IMR-90 (cell line): ENCODE results near the gene GMCL1. TPM values are rescaled to one million over a fixed set of nuclear protein-coding genes. Genes with fewer than 3 reads are reported as not detected.

Experiments used
- ATAC-seq: fragments of 200-7000 bp; cut with Tn5 transposase; 2 replicates; pipeline ENCODE4 v1.9.1; 2020; ENCODE audit warnings: low read depth, mild to moderate bottlenecking, moderate library complexity
- BruUV-seq: library from RNA; stranded (reverse); fragments of 400-500 nt; replicated peaks from 2 replicates; lab custom pipeline; 2021; lab: Mats Ljungman, UMichigan
- CTCF ChIA-PET: fragments of 300-600 bp; formaldehyde crosslinking; extraction: SDS; loops from one replicate; lab custom pipeline; 2021; ENCODE audit warnings: antibody characterized with exemption; lab: Yijun Ruan, JAX
- POLR2A ChIA-PET: fragments of 300-600 bp; sonication (Branson Sonifier 250); formaldehyde crosslinking; loops from one replicate; lab custom pipeline; 2022; ENCODE audit warnings: antibody characterized with exemption; ENCODE audit not compliant: unreplicated experiment; lab: Charles Lee
- DNase-seq: peaks from one replicate; pipeline ENCODE4 v3.0.0; 2013
- H2AFZ ChIP-seq: replicated peaks from 2 replicates; pipeline ENCODE3; 2013; ENCODE audit warnings: low read length, mild to moderate bottlenecking; ENCODE audit not compliant: poor library complexity
- H2AK5ac ChIP-seq: 2 replicates; pipeline ENCODE4 v1.6.1; 2013; ENCODE audit warnings: low read depth, low read length, inconsistent platforms
- H2AK9ac ChIP-seq: replicated peaks from 2 replicates; pipeline ENCODE3; 2013; ENCODE audit warnings: mild to moderate bottlenecking, low read depth, low read length, moderate library complexity; ENCODE audit not compliant: poor library complexity
- H2BK120ac ChIP-seq: 2 replicates; pipeline ENCODE4 v1.6.1; 2013; ENCODE audit warnings: low read depth, low read length, inconsistent platforms
- H2BK15ac ChIP-seq: 3 replicates; pipeline ENCODE4 v1.6.1; 2013; ENCODE audit warnings: low read depth, low read length, inconsistent platforms
- H2BK20ac ChIP-seq: 2 replicates; pipeline ENCODE4 v1.6.1; 2013; ENCODE audit warnings: low read depth, mild to moderate bottlenecking, inconsistent platforms, low read length, moderate library complexity
- H2BK5ac ChIP-seq: 2 replicates; pipeline ENCODE4 v1.6.1; 2013; ENCODE audit warnings: mild to moderate bottlenecking, low read depth, low read length, inconsistent platforms; ENCODE audit not compliant: poor library complexity, severe bottlenecking
- H3K14ac ChIP-seq: replicated peaks from 2 replicates; pipeline ENCODE4 v1.6.1; 2013; ENCODE audit warnings: low read depth, low read length, inconsistent platforms
- H3K18ac ChIP-seq: 2 replicates; pipeline ENCODE4 v1.6.1; 2013; ENCODE audit warnings: low read depth, low read length, control low read depth
- H3K23ac ChIP-seq: 2 replicates; pipeline ENCODE4 v1.6.1; 2013; ENCODE audit warnings: low read depth, low read length, inconsistent platforms
- H3K27ac ChIP-seq: 2 replicates; pipeline ENCODE4 v1.5.1; 2013; ENCODE audit warnings: mild to moderate bottlenecking, control low read depth, low read length; ENCODE audit not compliant: insufficient read depth
- H3K27me3 ChIP-seq: 2 replicates; pipeline ENCODE4 v1.6.1; 2013; ENCODE audit warnings: low read length; ENCODE audit not compliant: control insufficient read depth, insufficient read depth
- H3K36me3 ChIP-seq: 2 replicates; pipeline ENCODE4 v1.6.1; 2013; ENCODE audit warnings: low read length, mixed read lengths; ENCODE audit not compliant: control insufficient read depth, insufficient read depth
- H3K4ac ChIP-seq: 2 replicates; pipeline ENCODE4 v1.6.1; 2013; ENCODE audit warnings: low read depth, low read length, inconsistent platforms
- H3K4me1 ChIP-seq: 2 replicates; pipeline ENCODE4 v1.6.1; 2013; ENCODE audit warnings: low read length, mixed read lengths; ENCODE audit not compliant: control insufficient read depth, insufficient read depth
- H3K4me2 ChIP-seq: 2 replicates; pipeline ENCODE4 v1.6.1; 2013; ENCODE audit warnings: low read depth, mild to moderate bottlenecking, control low read depth, low read length, moderate library complexity
- H3K4me3 ChIP-seq: 2 replicates; pipeline ENCODE4 v1.5.1; 2013; ENCODE audit warnings: low read depth, mild to moderate bottlenecking, control low read depth, low read length, moderate library complexity; ENCODE audit not compliant: insufficient read depth
- H3K56ac ChIP-seq: 2 replicates; pipeline ENCODE4 v1.6.1; 2013; ENCODE audit warnings: low read length, inconsistent platforms; ENCODE audit not compliant: insufficient read depth; ENCODE audit errors: extremely low read depth
- H3K79me1 ChIP-seq, 2 experiments: 2 replicates each; pipeline ENCODE4 v1.6.1; 2013; ENCODE audit warnings: low read length in 2 of 2, inconsistent platforms in 1 of 2, low read depth in 1 of 2
- H3K9ac ChIP-seq: 2 replicates; pipeline ENCODE4 v1.6.1; 2013; ENCODE audit warnings: low read depth, low read length, control low read depth
- H3K9me1 ChIP-seq: 2 replicates; pipeline ENCODE4 v1.6.1; 2013; ENCODE audit warnings: low read length, inconsistent platforms; ENCODE audit not compliant: insufficient read depth
- H3K9me3 ChIP-seq: 2 replicates; pipeline ENCODE4 v1.6.1; 2013; ENCODE audit warnings: low read length; ENCODE audit not compliant: control insufficient read depth, insufficient read depth
- H4K20me1 ChIP-seq: 2 replicates; pipeline ENCODE4 v1.6.1; 2013; ENCODE audit warnings: low read length, inconsistent platforms; ENCODE audit not compliant: insufficient read depth
- H4K5ac ChIP-seq: 2 replicates; pipeline ENCODE4 v1.6.1; 2013; ENCODE audit warnings: mild to moderate bottlenecking, low read depth, low read length, control low read depth
- H4K8ac ChIP-seq, 2 experiments: 2 replicates each; pipeline ENCODE4 v1.6.1; 2013; ENCODE audit warnings: low read depth in 2 of 2, low read length in 2 of 2, control low read depth in 1 of 2, inconsistent platforms in 1 of 2
- H4K91ac ChIP-seq: 2 replicates; pipeline ENCODE4 v1.6.1; 2013; ENCODE audit warnings: low read depth, low read length, inconsistent platforms; ENCODE audit not compliant: insufficient read depth
- BHLHE40 ChIP-seq: fragments of 150-350 bp; IDR thresholded peaks from 2 replicates; pipeline ENCODE4 v1.6.1; 2016; ENCODE audit warnings: mild to moderate bottlenecking, low read depth, low read length
- CEBPB ChIP-seq: IDR thresholded peaks from 2 replicates; pipeline ENCODE4 v1.6.1; 2012; ENCODE audit warnings: low read depth, low read length, improper control_type of control experiment
- CHD1 ChIP-seq: IDR thresholded peaks from 2 replicates; pipeline ENCODE4 v1.6.1; 2012; ENCODE audit warnings: low read depth, low read length, improper control_type of control experiment
- FOS ChIP-seq: fragments of 150-350 bp; IDR thresholded peaks from 2 replicates; pipeline ENCODE4 v1.6.1; 2016; ENCODE audit warnings: low read depth, low read length
- MAFK ChIP-seq: IDR thresholded peaks from 2 replicates; pipeline ENCODE4 v1.6.1; 2012; ENCODE audit warnings: low read depth, low read length, improper control_type of control experiment
- MAZ ChIP-seq: IDR thresholded peaks from 2 replicates; pipeline ENCODE4 v1.6.1; 2012; ENCODE audit warnings: low read depth, mild to moderate bottlenecking, low read length, improper control_type of control experiment, moderate library complexity, borderline replicate concordance
- MXI1 ChIP-seq: IDR thresholded peaks from 2 replicates; pipeline ENCODE4 v1.6.1; 2012; ENCODE audit warnings: low read depth, mild to moderate bottlenecking, low read length, moderate library complexity, borderline replicate concordance
- NFE2L2 ChIP-seq: fragments of 150-350 bp; IDR thresholded peaks from 2 replicates; pipeline ENCODE4 v1.6.1; 2016; ENCODE audit warnings: low read depth, mild to moderate bottlenecking, low read length
- POLR2A ChIP-seq: IDR thresholded peaks from 2 replicates; pipeline ENCODE4 v1.6.1; 2012; ENCODE audit warnings: mild to moderate bottlenecking, low read depth, low read length
- RAD21 ChIP-seq: IDR thresholded peaks from 2 replicates; pipeline ENCODE4 v1.6.1; 2012; ENCODE audit warnings: low read length, improper control_type of control experiment
- RCOR1 ChIP-seq: IDR thresholded peaks from 2 replicates; pipeline ENCODE4 v1.6.1; 2012; ENCODE audit warnings: mild to moderate bottlenecking, low read length, improper control_type of control experiment; ENCODE audit not compliant: insufficient replicate concordance
- RFX5 ChIP-seq: IDR thresholded peaks from 2 replicates; pipeline ENCODE4 v1.8.0; 2012; ENCODE audit warnings: low read depth, mild to moderate bottlenecking, low read length, moderate library complexity
- WGBS, 2 experiments: methylation state at CpG; one replicate each; pipeline versions ENCODE4 v1.1.5 to v1.1.7; 2013; ENCODE audit warnings: missing lambda C conversion rate in 2 of 2; ENCODE audit not compliant: insufficient read length in 1 of 2; ENCODE audit errors: extremely low coverage in 2 of 2; 5-methylcytosine and 5-hydroxymethylcytosine counted together
- dilution Hi-C: fragments of 300-500 bp; cut with HindIII; formaldehyde crosslinking; loops from one replicate; pipeline ENCODE4 v1.14.3; 2018; ENCODE audit warnings: low sequenced_read_pairs; ENCODE audit not compliant: unreplicated experiment
- in situ Hi-C: fragments of 300-500 bp; cut with MboI; formaldehyde crosslinking; loops from 3 replicates; pipeline ENCODE4 v1.14.3; 2019; ENCODE audit warnings: low sequenced_read_pairs, inconsistent platforms, mixed read lengths
- intact Hi-C: fragments of 100-400 bp; cut with micrococcal nuclease; formaldehyde crosslinking; loops from 2 replicates; pipeline ENCODE4 v1.10.0; 2022
- polyA plus RNA-seq, 3 experiments: library from polyadenylated mRNA; depleted of rRNA; stranded (reverse); fragments of >200 nt; gene quantifications; 2 replicates each; pipeline ENCODE4 v1.2.3, GENCODE V29; 2012; ENCODE audit warnings: low replicate concordance in 1 of 3
- total RNA-seq: library from RNA; depleted of rRNA; stranded (reverse); fragments of >200 nt; gene quantifications from 2 replicates; pipeline ENCODE4 v1.2.3, GENCODE V29; 2012
- TF ChIP-seq, protein P1 (sequence below): conservative IDR thresholded peaks from 2 replicates; pipeline ENCODE4 v1.5.1; 2012; ENCODE audit warnings: mild to moderate bottlenecking, low read depth, low read length, improper control_type of control experiment
- TF ChIP-seq, protein P2 (sequence below): fragments of 150-350 bp; IDR thresholded peaks from 2 replicates; pipeline ENCODE4 v1.6.1; 2017; ENCODE audit warnings: mild to moderate bottlenecking, antibody characterized with exemption, low read length, low read depth

Gene GMCL1
- total and polyA plus RNA-seq, 2 of the 4 experiments (the other 2 are of a cell fraction): 2.8 to 3.4 TPM

DNA sequence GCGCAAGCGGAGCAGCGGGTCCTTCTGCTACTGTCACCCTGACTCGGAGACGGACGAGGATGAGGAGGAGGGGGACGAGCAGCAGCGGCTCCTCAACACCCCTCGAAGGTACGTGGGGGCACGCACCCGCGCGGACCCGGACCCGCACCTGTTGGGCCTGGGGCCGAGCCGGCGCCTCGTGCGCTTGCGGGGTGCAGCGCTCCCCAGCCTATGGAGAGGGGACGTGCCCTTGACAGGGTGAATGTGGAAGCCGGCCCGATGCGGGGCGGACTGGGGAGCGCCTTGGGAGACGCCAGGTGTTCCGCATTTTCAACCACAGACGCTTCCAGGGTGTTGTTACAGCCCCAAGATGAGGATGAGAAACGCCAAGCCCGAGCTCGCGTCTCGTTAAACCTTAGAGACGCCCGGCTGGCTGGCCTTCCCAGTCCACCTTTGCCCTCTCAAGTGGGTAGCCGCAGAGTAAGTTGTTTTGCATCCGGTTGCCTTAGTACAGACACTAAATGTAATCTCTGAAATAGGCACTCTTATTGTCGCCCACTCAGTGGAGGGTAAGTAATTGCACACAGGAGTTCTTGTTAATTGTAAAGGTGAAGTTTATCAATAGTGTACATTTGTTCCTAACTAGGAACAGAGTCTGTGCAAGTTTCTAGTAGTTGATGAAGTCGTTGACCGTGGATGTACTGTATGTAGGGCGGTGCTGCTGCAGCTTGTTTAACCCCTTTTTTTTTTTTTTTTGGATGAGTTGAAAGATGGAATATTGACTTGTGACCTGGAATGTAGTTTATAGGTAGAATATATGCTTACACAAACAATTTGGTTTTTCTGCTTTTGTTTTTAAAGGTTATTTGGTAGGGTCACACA lies 815 bp downstream of the GMCL1 start:
- Histone ChIP-seq H2AFZ (peak overlapping the region; percentile 97), H3K79me1 (peaks cover 14 to 37% of the 10 kb centered on the region in 2 experiments; a peak in 3 of 4 replicates), H3K9ac (peak overlapping the region; percentile 63), H3K4ac (peak overlapping the region; percentile 24), H2BK20ac (no peak overlapping the region), H3K4me1 (0 out of 2 replicates have a peak, but pooled peaks cover 2% of the 10 kb centered on the region), H3K4me3 (peak overlapping the region; percentile 58), H3K27ac (peak overlapping the region; percentile 36; the same call in 1 of the 2 replicates), H2BK120ac (no peak overlapping the region), H3K18ac (no peak overlapping the region), H4K8ac (no peak overlapping the region; a peak in 1 of 4 replicates), H2BK5ac (peak overlapping the region; percentile 25), H4K91ac (no peak overlapping the region), H3K36me3 (no peaks in the 10 kb centered on the region), H3K56ac (peak overlapping the region; percentile 52), H3K9me3 (no peaks in the 10 kb centered on the region), H4K5ac (no peak overlapping the region), H3K23ac (peak overlapping the region; percentile 44), H4K20me1 (no peaks in the 10 kb centered on the region), H2AK9ac (peak overlapping the region; percentile 90), H3K14ac (peak overlapping the region; percentile 50; the same call in 1 of the 2 replicates), H3K4me2 (peak overlapping the region; percentile 81), H2AK5ac (no peak overlapping the region), H3K27me3 (no peaks in the 10 kb centered on the region), H3K9me1 (0 out of 2 replicates have a peak, but pooled peaks cover 6% of the 10 kb centered on the region), H2BK15ac (no peak overlapping the region)
- CTCF ChIA-PET: no interaction called here
- no TSS peak for BruUV-seq
- POLR2A ChIA-PET: no interaction called here
- 1% methylated on average over 25 of the region's 45 CpGs; no CpG with 5 or more reads in 1 of the 2 experiments for WGBS, 2 experiments
- dilution Hi-C loops (no loop called here), intact Hi-C loops (loop anchor here (10.0 kb wide), 1 partner anchor 55 kb away; no protein-coding TSS in a partner anchor), in situ Hi-C loops (no loop called here)
- DNase-seq (no peak), ATAC-seq (peak; percentile 35)
- TF ChIP-seq RAD21 (no peak), CHD1 (no peak), POLR2A (no peak), BHLHE40 (no peak), MAFK (no peak), RCOR1 (no peak), MAZ (no peak), RFX5 (no peak), CEBPB (no peak), MXI1 (no peak), FOS (no peak), NFE2L2 (no peak)
- TF ChIP-seq, protein P1, sequence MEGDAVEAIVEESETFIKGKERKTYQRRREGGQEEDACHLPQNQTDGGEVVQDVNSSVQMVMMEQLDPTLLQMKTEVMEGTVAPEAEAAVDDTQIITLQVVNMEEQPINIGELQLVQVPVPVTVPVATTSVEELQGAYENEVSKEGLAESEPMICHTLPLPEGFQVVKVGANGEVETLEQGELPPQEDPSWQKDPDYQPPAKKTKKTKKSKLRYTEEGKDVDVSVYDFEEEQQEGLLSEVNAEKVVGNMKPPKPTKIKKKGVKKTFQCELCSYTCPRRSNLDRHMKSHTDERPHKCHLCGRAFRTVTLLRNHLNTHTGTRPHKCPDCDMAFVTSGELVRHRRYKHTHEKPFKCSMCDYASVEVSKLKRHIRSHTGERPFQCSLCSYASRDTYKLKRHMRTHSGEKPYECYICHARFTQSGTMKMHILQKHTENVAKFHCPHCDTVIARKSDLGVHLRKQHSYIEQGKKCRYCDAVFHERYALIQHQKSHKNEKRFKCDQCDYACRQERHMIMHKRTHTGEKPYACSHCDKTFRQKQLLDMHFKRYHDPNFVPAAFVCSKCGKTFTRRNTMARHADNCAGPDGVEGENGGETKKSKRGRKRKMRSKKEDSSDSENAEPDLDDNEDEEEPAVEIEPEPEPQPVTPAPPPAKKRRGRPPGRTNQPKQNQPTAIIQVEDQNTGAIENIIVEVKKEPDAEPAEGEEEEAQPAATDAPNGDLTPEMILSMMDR: no peak
- TF ChIP-seq, protein P2, sequence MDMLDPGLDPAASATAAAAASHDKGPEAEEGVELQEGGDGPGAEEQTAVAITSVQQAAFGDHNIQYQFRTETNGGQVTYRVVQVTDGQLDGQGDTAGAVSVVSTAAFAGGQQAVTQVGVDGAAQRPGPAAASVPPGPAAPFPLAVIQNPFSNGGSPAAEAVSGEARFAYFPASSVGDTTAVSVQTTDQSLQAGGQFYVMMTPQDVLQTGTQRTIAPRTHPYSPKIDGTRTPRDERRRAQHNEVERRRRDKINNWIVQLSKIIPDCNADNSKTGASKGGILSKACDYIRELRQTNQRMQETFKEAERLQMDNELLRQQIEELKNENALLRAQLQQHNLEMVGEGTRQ: no peak
